ENCODE data around the gene CDKAL1. TPM values are rescaled to one million over a fixed set of nuclear protein-coding genes. Genes with fewer than 3 reads are reported as not detected.

The CDKAL1 gene
- total and polyA plus RNA-seq, 4 donors, result 2.0 to 12.9 (median 6.7) TPM

DNA sequence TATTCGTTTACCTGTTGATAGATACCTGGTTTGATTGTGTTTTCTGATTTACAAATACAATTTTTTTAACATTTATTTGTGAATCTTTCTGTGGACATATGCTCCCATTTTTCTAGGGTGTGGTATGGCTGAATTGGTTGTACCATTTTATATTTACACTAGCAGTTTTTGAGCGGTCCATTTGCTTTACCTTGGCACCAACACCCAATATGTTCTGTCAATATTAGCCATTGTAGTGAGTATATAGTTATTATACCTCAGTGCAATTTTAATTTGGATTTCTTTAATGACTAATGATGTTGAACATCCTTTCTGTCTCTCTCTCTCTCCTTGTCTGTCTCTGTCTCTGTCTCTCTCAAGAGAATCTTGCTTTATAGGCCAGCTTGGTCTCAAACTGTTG lies 278.5 kb downstream of the CDKAL1 start (continued):
- TF ChIP-seq HNF4A (conservative IDR thresholded peaks at IDR 0.05) (no peak), JUND (IDR thresholded peaks at IDR 0.05) (no peak)

DNA sequence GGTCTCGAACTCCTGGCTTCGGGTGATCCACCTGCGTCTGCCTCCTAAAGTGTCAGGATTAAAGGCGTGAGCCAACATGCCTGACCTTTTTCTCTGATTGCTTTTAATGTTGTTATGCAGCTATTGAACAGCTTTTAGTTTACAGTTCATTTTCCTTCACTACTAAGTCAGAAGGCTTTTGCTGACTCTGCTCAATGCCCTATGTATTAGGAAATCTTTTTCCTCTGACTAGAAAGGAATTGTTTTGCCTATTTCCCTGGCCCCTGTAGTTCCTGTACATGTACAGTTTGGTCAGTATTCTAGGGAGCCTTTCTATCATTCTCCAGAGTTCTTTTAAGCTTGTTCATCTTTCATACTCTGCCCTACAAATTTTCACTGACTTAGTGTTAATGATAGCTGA lies 280.2 kb downstream of the CDKAL1 start:
- H3K9ac ChIP-seq (ENCODE audit: low read depth in 1 of 2, low read length in 2 of 2), result no peak overlapping the region
- WGBS, result 88% methylated on average over 4 of the region's 4 CpGs
- no peaks in the 10 kb centered on the region for H3K27me3 ChIP-seq (ENCODE audit: control insufficient read depth in 4 of 4, insufficient read depth in 4 of 4, low read length in 3 of 4)
- no peaks in the 10 kb centered on the region for H3K36me3 ChIP-seq (ENCODE audit: control insufficient read depth in 4 of 4, insufficient read depth in 3 of 4, low read depth in 1 of 4, low read length in 3 of 4)
- H3K4me1 ChIP-seq (ENCODE audit: control insufficient read depth in 4 of 4, insufficient read depth in 4 of 4, low read length in 3 of 4), result no peaks in the 10 kb centered on the region
- DNase-seq (ENCODE audit: low spot score), result no peak
- no peak overlapping the region for H3K4me3 ChIP-seq (ENCODE audit: low read depth in 1 of 3, low read length in 3 of 3)
- TF ChIP-seq FOXA1 (IDR thresholded peaks at IDR 0.05) (no peak), HNF4G (IDR thresholded peaks at IDR 0.05) (no peak)
- H3K27ac ChIP-seq (ENCODE audit: low read depth in 1 of 2, low read length in 2 of 2), result no peak overlapping the region
- no peaks in the 10 kb centered on the region for H3K9me3 ChIP-seq (ENCODE audit: control insufficient read depth in 4 of 4, low read length in 3 of 4)

DNA sequence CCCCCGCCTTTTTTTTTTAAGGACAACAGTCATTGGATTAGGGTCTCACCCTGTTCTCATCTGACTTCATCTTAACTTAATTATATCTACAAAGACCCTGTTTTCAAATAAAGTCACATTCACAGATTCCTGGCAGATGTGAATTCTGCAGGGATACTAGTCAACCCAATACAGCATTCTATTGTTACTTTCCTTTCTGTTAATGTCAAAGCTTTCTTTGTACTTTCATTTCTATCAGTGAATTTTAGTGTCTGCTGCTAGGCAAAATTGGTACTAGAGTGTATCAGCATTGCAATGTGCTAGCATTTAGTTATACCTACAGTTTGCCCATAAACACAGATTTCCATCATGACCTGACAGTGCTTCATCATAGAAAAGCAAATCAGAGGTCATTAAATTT lies 281.9 kb downstream of the CDKAL1 start:
- Histone ChIP-seq H3K4me1 (ENCODE audit: control insufficient read depth in 4 of 4, insufficient read depth in 4 of 4, low read length in 3 of 4) (no peaks in the 10 kb centered on the region), H3K36me3 (ENCODE audit: control insufficient read depth in 4 of 4, insufficient read depth in 3 of 4, low read depth in 1 of 4, low read length in 3 of 4) (no peaks in the 10 kb centered on the region), H3K27ac (ENCODE audit: low read depth in 1 of 2, low read length in 2 of 2) (no peak overlapping the region), H3K9ac (ENCODE audit: low read depth in 1 of 2, low read length in 2 of 2) (no peak overlapping the region), H3K27me3 (ENCODE audit: control insufficient read depth in 4 of 4, insufficient read depth in 4 of 4, low read length in 3 of 4) (no peaks in the 10 kb centered on the region), H3K9me3 (ENCODE audit: control insufficient read depth in 4 of 4, low read length in 3 of 4) (no peaks in the 10 kb centered on the region), H3K4me3 (ENCODE audit: low read depth in 1 of 3, low read length in 3 of 3) (no peak overlapping the region)
- no peak for DNase-seq (ENCODE audit: low spot score)
- TF ChIP-seq, protein P1, sequence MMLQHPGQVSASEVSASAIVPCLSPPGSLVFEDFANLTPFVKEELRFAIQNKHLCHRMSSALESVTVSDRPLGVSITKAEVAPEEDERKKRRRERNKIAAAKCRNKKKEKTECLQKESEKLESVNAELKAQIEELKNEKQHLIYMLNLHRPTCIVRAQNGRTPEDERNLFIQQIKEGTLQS (IDR thresholded peaks at IDR 0.05), result no peak
- TF ChIP-seq SP1 (IDR thresholded peaks at IDR 0.05) (no peak), RXRA (IDR thresholded peaks at IDR 0.05) (no peak), HNF4A (conservative IDR thresholded peaks at IDR 0.05) (no peak)
- TF ChIP-seq, protein P2, sequence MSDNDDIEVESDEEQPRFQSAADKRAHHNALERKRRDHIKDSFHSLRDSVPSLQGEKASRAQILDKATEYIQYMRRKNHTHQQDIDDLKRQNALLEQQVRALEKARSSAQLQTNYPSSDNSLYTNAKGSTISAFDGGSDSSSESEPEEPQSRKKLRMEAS (IDR thresholded peaks at IDR 0.05), result no peak
- TF ChIP-seq, protein P3, sequence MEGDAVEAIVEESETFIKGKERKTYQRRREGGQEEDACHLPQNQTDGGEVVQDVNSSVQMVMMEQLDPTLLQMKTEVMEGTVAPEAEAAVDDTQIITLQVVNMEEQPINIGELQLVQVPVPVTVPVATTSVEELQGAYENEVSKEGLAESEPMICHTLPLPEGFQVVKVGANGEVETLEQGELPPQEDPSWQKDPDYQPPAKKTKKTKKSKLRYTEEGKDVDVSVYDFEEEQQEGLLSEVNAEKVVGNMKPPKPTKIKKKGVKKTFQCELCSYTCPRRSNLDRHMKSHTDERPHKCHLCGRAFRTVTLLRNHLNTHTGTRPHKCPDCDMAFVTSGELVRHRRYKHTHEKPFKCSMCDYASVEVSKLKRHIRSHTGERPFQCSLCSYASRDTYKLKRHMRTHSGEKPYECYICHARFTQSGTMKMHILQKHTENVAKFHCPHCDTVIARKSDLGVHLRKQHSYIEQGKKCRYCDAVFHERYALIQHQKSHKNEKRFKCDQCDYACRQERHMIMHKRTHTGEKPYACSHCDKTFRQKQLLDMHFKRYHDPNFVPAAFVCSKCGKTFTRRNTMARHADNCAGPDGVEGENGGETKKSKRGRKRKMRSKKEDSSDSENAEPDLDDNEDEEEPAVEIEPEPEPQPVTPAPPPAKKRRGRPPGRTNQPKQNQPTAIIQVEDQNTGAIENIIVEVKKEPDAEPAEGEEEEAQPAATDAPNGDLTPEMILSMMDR (IDR thresholded peaks at IDR 0.05; ENCODE audit: low read depth, low read length, missing input control), result no peak
- 88% methylated on average over 1 of the region's 1 CpG for WGBS

DNA sequence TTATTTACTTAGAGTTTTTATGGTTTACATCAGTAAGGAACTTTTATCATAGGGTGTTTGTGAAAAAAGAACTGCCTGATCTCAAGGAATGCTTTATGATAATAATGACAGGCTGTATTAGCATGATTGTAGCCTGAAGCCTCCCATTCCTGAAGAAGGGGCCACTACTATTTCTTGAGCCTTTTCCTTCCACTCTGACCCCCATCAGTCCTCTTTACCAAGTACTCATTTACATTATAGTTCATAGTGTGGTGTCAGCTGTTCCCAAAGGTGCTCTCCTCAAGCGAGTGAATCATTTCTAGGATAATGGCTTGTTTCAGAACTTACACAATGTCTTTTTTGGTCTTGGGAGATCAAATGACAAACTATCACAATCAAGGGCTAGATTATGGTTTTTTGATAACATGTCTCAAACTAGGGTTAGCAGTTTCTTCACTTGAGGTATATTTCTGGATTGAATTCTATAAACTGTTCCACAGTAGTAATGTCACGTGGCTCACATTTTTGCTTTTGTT lies 283.6 kb downstream of the CDKAL1 start:
- Histone ChIP-seq H3K9me3 (ENCODE audit: control insufficient read depth in 4 of 4, low read length in 3 of 4) (no peaks in the 10 kb centered on the region), H3K27me3 (ENCODE audit: control insufficient read depth in 4 of 4, insufficient read depth in 4 of 4, low read length in 3 of 4) (no peaks in the 10 kb centered on the region), H3K9ac (ENCODE audit: low read depth in 1 of 2, low read length in 2 of 2) (no peak overlapping the region), H3K27ac (ENCODE audit: low read depth in 1 of 2, low read length in 2 of 2) (no peak overlapping the region), H3K36me3 (ENCODE audit: control insufficient read depth in 4 of 4, insufficient read depth in 3 of 4, low read depth in 1 of 4, low read length in 3 of 4) (no peaks in the 10 kb centered on the region), H3K4me1 (ENCODE audit: control insufficient read depth in 4 of 4, insufficient read depth in 4 of 4, low read length in 3 of 4) (no peaks in the 10 kb centered on the region), H3K4me3 (ENCODE audit: low read depth in 1 of 3, low read length in 3 of 3) (no peak overlapping the region)
- 95% methylated on average over 2 of the region's 2 CpGs for WGBS
- TF ChIP-seq, protein P1 (IDR thresholded peaks at IDR 0.05), result no peak
- no peak for TF ChIP-seq FOXA1 (IDR thresholded peaks at IDR 0.05)
- no peak for DNase-seq (ENCODE audit: low spot score)

All from liver (tissue), 9 donors.